Hematopoietic multipotent progenitor cell treated with erythropoietin and hydrocortisone succinate and interleukin-3 and kit ligand, for 4 days (in vitro differentiated cells): ENCODE data around the gene ATP6V1F.

Experiments used
- DNase-seq: peaks from one replicate; pipeline ENCODE4 v3.0.0-alpha.2; 2015

Gene ATP6V1F

DNA sequence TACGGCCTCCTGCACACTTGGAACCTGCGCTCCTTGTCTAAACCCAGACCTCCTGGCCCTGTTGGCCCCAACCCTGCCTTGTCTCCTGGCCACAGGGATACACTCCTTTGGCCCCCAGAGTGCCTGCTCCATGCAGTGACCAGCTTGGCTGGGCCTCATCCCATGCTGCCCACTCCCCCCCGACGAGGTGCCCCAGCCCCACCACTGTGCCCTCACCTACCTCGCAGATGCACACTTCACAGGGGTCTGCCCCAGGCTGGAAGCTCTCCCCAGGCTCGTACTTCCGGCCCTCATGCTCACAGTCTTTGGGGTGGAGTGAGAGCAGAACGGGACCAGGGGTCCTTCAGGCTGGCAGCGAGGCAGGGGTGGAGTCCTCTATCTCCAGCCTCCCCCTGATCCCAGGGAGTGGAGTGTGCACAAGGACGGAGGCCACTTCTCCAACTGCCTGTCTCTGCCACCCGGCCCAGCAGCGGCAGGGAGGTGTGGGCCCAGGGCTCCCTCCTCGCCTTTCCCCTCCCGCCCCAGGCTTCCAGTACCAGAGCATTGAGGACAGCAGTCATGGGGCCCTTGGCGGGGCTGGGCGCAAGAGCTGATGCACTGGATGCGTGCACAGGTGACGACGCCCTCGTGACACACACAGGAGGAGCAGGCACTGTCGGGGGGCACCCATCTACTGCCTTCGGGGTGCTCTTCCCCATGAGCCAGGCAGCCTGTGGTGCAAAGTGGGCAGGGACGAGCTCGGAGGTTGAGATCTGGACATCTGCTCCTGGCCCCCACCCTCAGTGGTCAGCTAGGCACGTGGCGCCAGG lies 22.1 kb downstream of the ATP6V1F start:
- DNase-seq, result no peak

GRCh38 chr7:128885370-128886187 lies 22.9 kb downstream of the ATP6V1F start:
- DNase-seq, result no peak

DNA sequence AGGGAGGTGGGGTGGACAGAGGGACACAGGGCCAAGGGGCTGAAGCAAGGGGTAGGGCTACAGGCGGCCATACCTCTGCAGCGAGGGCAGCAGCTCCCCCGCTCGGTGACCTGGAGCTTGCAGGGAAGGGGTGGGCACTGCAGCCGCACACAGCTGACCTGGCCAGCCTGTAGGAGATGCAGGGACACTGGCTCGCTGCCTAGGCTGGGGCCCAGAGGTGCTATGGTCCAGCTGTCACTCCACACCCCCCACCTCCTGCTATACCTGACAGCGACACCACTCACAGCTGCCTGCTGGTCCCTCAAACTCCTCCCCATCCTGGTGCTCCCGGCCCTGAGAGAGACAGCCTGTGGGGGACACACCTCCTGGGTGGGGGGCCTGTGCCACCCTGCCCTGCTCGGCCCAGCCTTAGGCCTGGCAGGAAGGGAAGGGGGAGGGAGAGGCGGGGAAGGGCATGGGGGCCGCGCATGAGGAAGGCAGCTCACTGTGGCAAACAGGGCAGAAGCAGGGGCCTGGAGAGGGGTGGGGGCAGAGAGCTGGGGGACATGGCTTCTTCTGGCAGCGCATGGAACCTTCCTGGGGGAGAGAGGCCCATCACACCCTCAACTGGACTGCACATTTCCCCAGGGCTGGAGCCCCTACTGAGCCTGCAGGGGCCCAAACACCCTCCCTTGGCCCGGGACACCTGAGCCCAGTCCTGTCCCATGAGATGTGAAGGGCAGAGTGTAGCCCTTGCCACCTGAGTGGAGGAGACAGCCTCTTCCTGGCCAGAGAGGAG lies 23.9 kb downstream of the ATP6V1F start:
- no peak for DNase-seq

- DNase-seq, result no peak
Observed at GRCh38 chr7:128887169-128888038, 24.7 kb downstream of the ATP6V1F start.

GRCh38 chr7:128888039-128888755 lies 25.5 kb downstream of the ATP6V1F start:
- DNase-seq, result no peak

GRCh38 chr7:128888756-128889095 lies 26.1 kb downstream of the ATP6V1F start:
- no peak for DNase-seq

DNA sequence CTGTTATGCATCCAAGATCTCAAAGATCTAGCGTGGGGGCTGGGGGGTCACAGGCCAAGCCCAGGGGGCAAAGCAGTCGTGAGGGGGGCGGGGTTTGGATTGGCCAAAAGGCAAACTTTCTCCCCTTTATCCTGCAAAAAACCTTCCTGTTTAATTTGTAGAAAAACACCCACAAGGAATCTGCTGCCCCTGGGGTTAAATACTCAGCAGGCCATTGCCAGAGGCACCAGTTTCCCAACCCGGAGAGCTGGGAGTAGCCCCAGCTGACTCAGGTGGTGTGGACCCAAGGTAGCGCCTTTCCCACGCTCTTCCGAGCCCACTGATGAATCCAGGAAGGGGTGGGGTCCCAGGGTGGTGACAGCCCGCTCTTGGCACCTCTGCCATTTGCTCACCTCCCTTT lies 26.5 kb downstream of the ATP6V1F start:
- DNase-seq, result no peak

GRCh38 chr7:128890306-128891109 lies 27.9 kb downstream of the ATP6V1F start:
- peak; percentile 34 for DNase-seq

DNA sequence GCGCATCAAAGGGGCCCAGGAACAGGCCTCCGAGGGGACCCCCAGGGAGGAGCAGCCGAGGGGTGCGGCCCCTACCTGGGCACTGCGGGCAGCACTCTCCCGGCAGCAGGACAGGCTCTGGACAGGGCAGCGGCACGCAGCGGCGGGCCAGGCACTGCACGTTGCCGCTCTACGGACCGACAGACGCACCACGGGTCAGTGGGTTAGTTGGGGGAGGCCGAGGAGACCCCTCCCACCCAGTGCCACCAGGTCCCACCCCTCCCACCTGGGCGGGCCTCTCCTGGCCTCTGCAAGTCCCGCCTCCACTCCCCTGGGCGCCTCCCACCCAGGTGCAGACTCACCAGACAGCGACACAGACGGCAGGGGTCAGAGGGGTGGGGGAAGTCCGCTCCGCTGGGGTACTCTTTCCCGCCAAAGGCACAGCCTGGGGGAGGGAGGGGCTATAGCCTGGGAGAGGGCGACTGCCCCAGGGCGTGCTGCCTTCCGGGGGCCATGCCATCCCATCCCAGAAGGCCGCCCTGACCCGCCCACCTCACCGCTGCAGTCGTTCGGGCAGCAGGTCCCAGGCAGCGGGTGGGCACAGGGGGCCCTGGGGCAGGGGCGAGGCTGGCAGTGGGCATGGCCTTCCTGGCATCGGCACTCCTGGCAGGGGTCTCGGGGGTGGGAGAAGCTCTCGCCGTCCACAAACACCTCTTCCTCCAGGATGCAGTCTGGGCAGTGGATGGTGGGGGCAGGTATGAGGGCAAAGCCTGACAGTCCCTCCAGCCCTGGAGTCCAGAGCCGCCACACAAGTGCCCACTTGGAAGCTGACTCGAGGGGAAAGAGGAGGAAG lies 28.7 kb downstream of the ATP6V1F start:
- DNase-seq, result no peak

DNA sequence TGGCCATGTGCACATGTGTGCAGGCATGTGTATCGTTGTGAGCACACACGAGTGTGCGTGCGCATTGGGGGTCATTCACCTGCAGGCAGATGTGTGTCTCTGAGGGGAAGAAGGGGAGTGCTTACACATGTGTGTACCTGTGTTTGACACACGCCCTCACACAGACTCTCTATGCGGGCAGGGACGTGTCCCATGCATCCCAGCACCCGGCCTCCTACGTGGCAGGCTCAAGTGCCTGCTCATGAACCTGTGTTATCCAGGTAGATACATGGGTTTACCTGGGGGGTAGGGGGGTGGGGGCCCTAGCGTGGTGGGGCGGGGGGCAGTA lies 29.2 kb downstream of the ATP6V1F start:
- no peak for DNase-seq

GRCh38 chr7:128892521-128893250 lies 30.0 kb downstream of the ATP6V1F start:
- no peak for DNase-seq

- DNase-seq, result no peak
Observed at GRCh38 chr7:128893251-128894100, 30.8 kb downstream of the ATP6V1F start.

GRCh38 chr7:128894101-128894440 lies 31.4 kb downstream of the ATP6V1F start:
- DNase-seq, result no peak

GRCh38 chr7:128895320-128895719 lies 32.7 kb downstream of the ATP6V1F start:
- DNase-seq, result no peak

GRCh38 chr7:128899392-128899791 lies 36.7 kb downstream of the ATP6V1F start:
- DNase-seq, result no peak

GRCh38 chr7:128900237-128900636 lies 37.6 kb downstream of the ATP6V1F start:
- DNase-seq, result no peak

- no peak for DNase-seq
Observed at GRCh38 chr7:128902761-128903585, 40.3 kb downstream of the ATP6V1F start.
